Inflammatory macrophage treated with lipopolysaccharide for 1 hour (primary cell): ENCODE data around the gene CPA2.
"Not testable (repeated sequence)": the region's sequence is repeated elsewhere in the genome, so short reads cannot be mapped to it uniquely, and the experiment has no call there.

Source experiments
- DNase-seq, 2 donors: peaks; one replicate each; pipeline ENCODE4 v3.0.0-alpha.2; 2020 to 2022

The CPA2 gene

DNA sequence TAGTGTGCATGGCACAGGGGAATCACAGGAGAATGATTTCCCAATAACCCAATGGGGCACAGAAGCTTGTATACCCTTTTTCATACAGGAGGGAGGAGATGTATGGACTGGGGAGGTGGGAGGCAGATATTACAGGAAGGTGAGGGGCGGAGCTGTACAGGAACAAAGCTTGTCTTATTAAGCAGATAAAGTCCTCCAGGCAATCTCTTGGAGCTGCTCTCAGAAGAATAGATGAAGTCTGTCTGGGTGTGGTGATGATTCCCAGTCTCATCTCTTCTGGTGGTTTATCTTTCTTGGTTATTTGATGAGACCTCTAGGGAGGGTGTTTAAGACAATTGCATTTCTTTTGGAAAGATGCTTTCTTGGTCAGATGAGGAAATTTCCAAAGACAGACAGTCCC is 52.9 kb downstream of the CPA2 start:
- no peak for DNase-seq

DNA sequence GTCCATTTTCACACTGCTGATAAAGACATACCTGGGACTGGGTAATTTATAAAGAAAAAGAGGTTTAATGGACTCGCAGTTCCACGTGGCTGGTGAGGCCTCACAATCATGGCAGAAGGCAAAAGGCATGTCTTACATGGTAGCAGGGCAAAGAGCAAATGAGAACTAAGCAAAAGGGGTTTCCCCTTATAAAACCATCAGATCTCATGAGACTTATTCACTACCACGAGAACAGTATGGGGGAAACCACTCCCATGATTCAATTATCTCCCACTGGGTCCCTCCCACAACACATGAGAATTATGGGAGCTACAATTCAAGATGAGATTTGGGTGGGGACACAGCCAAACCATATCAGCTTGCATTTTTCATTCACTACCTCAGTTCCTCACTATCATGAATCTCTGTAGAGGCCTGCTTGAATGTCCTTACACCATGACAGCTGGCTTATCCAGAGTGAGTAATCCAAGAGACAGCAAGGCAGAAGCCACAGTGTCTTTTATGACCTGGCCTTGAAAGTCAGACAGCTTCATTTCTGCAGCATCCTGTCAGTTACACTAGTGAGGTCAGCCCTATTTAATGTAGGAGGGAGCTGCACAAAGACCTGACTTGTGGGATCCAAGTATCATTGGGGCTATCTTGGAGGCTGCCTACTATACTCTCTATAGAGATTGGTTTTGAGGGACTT is 55.0 kb downstream of the CPA2 start:
- not testable (repeated sequence) for DNase-seq

DNA sequence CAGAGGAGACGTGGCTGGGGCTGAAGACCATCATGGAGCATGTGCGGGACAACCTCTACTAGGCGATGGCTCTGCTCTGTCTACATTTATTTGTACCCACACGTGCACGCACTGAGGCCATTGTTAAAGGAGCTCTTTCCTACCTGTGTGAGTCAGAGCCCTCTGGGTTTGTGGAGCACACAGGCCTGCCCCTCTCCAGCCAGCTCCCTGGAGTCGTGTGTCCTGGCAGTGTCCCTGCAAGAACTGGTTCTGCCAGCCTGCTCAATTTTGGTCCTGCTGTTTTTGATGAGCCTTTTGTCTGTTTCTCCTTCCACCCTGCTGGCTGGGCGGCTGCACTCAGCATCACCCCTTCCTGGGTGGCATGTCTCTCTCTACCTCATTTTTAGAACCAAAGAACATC is 56.0 kb downstream of the CPA2 start:
- no peak for DNase-seq

DNA sequence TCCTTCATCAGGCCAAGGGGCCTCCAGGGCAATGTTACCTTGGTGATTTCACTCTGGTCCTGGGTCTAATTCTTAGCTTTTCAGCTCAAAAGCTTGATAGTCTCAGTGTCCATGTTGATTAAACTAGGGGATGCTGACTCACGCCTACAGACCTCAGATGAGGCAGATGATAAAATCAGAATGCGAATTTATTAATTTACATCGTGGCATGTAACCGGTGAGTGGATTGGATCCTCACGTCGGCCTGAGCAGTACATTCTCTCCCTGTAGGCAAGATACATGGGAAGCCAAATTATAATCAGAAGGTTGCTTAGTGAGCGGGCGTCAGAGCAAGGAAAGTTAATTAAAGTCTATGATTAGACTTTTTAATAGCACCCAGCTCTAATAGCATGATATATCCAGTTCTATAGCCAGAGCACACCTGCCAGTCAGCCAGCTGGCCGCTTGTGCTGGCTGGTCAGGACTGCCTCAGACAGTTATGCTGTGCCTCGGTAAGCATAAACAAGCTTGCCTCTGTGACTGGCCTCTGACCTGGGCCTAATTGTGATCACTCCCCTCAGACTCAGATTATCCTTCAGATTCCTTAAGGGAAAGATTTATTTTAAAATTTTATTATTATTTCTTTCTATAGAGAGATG is 57.8 kb downstream of the CPA2 start:
- no peak for DNase-seq

DNA sequence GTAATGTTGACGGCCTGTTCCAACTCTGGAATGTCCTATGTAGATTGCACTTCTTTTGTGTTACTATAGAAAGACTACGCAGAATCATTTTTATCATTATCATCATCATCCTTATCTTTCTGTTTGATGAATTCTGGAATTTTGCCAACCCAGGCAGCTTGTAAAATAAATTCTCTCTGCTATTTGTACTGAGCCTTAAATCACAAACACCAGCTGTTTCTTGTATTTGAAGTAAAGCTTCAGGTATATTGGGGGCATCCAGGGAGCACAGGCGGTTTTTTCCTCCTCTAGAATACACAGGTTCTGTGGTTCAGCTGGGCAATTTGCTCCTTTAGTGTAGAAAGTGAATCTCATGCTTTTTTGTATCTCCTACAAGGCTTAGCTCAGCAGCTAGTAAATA is 63.0 kb downstream of the CPA2 start:
- DNase-seq, result no peak

DNA sequence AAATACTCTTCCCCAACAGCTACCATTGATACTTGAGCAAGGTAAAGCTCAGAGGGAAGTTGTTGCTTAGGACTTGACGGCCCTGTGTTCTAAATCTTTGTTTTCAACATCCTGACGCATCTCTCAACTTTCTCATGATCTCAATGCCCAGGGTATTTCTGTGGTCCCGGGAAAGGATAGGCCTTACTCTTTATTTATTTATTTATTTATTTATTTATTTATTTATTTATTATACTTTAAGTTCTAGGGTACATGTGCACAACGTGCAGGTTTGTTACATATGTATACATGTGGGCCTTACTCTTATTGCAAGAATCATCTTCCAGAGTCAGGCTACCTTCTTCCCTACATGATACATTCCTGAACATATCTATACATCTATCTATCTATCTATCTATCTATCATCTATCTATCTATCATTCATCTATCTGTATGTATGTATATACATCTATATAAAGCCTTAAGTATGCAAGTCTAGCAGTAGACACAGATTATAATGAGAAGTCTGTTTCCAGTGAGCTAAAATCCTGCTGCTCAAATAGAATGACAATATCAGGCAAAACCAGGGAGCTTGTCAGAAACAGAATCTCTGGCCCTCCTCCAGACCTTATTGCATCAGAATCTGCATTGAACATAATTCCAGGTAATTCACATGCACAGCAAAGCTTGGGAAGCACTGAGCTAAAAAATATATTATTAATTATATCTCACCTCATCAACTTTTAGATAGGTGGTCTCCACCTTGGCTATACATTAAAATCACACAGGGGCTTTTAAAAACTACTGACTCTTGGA is 65.8 kb downstream of the CPA2 start:
- no peak for DNase-seq

DNA sequence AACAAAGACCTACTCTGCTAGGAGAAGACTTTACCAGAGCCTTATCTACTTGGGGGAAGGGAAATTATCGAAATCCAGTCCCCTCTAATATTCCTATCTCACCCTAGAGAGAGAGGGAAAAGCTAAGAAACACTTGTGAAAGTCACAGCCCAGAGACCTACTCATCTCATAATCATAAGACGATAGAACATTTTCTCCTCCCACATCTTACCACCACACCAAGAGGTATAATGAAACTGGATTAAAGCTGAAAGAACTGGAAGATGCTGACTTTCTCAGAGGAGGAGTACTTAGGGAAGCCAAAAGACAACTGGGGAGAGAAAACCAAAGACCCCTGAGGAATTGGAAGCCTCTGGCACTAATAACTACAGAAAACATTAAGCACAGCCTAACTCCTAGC is 67.2 kb downstream of the CPA2 start:
- DNase-seq, result no peak

DNA sequence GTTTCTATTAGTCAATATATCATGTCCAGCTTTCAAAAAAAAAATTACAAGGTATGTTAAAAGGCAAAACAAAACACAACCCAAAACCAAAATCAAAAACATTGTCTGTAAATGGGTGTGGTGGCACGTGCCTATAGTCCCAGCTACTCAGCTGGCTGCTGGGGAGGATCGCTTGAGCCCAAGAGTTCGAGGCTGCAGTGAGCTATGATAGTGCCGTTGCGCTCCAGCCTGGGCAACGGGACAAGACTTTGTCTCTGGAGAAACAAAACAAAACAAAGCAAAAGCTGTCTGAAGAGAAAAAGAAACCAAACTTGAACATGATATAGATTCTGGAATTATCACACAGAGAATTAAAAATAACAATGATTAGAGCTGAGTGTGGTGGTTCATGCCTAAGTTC is 67.6 kb downstream of the CPA2 start:
- DNase-seq, result no peak

DNA sequence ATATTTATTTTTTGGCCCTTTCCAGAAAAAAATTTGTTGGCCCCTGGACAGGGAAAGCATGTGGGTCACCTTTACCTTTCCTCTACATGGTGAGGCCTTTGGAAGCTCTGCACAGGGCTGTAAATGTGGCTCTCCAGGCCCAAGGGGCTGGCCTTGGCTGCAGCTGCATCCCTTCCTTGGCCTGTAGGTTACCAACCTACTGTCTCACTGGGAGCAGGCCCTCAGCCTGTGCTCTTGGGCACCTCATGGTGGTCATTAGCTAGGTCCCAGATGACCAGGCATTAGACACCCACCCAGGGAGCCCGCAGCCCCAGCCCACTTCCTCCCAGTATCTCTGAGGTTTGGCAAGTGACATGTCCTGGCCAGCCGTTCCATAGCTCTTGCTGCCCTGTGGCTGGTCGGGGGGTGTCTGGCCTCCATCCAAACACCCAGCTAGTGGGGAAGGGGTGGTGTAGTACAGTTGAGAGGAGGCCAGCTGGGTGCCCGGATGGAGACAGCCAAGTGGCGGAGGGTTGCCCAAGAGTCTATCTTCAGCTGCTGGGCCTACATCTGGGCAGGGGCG is 70.8 kb downstream of the CPA2 start:
- DNase-seq, result no peak

DNA sequence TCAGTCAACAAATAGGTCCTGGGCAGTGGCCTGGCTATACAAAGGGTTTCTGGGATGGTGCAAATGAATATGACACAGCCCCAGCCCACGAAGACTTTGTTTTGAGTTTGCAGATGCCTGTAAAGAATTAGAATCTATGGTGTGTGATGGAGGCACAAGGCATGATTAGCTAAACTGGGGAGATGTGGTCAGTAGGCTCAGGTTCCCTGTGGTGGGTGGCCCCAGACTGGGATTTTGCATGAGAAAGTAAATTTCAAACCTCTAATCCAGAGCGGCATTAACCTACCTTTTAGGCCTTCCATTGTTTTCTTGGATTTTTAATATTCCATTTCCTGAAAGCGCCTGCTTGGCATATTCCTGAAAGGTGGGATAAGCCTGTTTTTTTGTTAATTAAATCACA is 71.6 kb downstream of the CPA2 start:
- DNase-seq, result no peak
